HCEC 1CT (cell line): Measurements from ENCODE around the gene SGCB.

Experiments used
- DNase-seq: peaks from one replicate; pipeline ENCODE4 v3.0.0-alpha.2; 2017

SGCB gene

DNA sequence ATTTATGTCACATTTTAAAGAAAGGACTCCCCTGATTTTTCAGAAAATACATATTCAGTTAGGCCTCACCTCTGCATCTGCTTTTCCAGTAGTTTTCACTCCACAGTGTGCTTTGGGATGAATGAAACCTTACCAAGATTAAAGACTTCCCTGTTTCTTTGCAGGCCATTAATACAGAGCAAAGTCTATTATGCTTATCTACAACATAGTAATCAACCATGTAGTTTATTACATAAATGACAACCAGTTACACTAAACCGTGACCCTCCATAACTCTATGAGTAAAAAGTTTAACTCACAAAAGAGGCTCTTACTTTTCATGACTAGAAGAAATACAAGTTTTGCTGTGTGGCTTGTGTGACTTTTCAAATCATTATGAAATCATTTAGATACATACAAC, 20.3 kb downstream of the SGCB start:
- DNase-seq: no peak

DNA sequence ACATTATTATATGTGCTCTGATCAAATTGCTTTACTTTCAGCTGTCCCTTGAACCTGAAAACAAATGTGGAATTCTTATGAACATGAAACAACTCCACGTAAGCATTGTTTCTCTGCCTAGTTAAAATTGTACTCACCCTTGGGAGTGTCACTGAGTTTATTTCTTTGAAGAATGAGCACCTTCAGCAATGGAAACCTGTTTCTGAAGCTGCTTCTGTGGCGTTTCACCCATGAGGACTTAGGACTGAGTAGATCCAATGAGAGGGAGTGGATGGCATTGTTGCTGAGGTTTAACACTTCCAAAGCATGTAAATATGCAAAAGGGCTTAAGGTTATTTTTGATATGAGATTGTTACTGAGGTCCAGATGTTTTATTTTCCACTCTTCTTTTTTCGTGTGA, 21.1 kb downstream of the SGCB start:
- DNase-seq: no peak

DNA sequence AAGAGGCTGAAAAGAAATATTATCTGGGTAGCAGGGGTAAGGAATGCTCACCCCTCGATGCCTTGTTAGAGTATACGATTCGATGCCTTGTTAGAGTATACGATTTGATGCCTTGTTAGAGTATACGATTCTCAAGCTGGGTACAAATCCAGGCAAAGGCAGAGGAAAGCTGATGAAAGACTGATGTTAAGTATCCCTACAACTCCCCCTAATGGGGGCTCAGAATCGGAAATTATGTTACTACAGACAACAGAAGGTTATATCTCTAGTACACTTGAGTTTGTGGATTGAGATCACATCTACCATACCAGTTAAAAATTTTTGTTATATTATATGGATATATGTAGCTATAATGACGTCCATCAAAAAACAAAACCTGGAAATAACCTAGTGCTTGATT, 22.7 kb downstream of the SGCB start:
- DNase-seq: no peak

DNA sequence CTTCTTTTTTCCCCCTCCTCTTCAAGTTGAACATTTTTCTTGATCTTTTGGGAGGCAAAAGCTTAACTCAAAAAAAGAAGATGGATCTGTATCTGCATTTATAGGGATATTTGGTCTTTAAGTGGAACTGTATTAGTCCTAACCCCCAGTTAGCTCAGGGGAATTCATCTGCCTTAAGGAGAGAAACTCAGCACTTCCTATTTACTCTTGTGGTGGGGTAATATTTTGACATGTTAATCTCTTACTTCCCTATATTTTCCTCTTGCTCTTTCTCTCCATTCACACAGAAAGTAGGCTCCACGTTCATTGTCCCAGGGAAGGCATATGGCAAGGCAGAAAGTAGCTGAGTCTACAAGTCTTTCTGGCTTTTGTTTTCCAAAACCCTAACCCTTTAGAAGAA, 23.2 kb downstream of the SGCB start:
- DNase-seq: no peak

DNA sequence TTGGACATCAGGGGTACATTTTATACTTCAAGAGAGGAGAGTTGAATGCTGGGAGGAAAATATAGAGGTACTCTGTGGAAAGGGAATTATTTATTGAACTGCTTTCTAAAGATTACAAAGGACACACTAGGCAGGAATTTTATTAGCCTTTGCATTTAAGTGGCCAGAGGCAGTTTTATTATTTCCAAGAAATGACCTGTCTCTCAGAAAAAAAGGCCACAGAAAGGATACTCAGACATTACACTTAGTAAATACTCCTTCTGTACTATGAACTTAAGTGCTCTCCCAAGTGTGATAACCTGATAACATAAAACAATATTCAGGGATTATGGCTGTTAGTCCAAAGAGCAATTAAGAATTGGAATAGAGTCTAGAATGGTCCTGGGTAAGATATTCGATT, 25.4 kb downstream of the SGCB start:
- DNase-seq: no peak

DNA sequence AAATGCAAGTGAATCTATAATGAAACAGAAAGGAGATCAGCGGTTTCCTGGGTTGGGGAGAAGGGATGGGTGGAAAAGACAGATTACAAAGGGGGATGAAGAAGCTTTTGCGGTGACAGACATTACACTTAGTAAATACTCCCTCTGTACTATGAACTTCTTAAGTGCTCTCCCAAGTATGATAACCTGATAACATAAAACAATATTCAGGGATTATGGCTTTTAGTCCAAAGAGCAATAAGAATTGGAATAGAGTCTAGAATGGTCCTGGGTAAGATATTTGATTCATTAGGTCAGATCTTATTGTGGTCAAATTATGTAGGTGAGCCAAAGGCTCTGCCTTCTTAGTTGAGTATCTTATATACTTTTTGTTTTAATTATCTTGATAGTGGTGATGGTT, 27.1 kb downstream of the SGCB start:
- DNase-seq: no peak

DNA sequence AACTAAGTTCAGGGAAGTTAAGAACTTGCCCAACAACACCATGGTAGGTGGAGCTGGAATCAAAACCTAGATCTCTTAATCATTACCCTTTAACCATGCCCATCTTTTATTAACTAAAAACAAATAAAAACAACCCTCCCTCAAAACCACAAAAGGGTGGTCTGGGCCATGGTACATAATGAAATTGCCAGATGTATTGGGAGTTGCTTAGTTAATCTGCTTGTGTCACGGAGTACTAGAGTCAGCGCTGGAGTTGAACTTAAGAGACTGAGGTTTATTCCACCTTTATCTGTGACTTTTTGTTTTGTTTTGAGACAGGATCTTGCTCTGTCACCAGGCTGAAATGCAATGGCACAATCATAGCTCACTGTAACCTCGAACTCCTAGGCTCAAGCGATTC, 31.2 kb downstream of the SGCB start:
- DNase-seq: no peak

DNA sequence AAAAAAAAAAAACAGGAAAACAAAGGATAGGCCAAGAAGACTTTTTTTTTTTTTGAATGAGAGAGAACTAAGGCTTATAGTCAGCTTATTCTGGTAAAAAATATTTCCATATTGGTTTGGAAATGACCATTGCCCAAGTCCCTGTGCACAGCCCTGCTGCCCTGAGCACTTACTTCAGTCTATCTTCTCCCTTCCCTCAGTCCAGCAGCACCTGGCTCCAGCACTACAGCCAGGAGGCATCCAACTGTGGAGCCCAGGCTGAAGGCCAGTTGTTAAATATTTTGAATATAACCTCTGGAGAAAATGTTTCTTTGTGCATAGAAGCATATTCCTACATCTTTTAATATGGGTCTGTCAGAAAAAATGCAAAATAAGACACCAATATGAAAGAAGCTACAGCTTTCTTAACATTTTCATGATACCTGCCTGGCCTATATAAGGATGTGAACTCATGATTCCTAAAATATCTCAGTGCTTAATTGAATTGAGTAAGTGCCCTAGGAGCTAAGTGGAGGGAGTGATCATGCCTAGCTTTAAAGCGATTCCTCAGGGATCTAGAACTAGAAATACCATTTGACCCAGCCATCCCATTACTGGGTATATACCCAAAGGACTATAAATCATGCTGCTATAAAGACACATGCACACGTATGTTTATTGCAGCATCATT, 32.4 kb downstream of the SGCB start:
- no peak for DNase-seq

DNA sequence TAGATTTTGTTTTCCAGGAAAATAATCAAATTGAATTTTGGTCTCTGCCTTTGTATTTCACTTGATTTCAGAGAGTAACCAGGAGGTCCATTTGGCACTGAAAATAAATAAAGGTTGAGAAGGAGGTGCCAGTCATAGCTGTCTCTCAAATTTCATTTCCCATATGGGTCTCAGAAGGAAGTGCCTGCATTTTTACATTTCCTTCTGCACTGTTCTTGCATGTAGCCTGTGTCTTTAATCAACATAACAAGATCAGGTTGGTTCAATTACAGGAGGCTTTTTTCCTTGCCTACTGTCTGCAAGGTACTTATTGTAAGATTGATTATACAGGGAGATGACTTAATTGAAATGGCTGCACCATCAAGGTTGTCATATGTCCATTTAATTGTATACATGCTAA, 33.7 kb downstream of the SGCB start:
- no peak for DNase-seq

DNA sequence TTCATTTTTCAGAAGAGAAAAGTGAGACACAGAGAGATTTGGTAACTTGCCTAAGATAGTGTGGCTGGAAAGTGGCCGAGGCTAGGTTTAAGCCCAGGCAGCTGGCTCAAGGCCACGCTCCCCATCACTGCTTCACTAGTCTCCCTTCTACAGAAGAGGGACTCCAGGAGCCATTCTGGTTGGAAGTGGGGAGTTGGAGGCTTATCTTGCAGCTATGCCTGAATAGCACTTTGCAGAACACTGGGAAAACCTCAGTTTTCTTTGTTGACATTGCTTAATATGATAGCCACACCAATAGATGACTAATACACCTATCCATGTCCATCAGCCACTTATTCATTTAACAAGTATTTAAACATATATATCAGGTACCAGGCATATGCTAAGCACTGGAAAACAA, 36.5 kb downstream of the SGCB start:
- no peak for DNase-seq

DNA sequence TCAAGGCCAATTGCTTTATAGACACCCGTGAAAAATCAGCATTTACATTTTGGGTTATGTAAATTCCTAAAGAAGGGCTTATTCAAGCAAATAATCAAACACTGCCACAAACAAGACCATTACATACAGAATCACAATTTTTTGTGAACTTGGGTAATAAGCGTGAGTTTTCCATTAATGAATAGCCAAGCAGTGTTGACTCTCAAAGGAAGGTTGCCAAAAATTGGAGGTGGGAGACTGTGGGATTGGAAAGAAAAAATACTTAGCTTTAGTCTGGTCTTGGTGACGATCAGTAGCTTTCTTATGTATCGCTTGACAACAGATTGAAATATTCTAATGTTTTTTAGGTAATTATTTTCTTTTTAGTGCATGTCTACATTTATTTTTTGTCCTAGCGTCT, 38.8 kb downstream of the SGCB start:
- no peak for DNase-seq

DNA sequence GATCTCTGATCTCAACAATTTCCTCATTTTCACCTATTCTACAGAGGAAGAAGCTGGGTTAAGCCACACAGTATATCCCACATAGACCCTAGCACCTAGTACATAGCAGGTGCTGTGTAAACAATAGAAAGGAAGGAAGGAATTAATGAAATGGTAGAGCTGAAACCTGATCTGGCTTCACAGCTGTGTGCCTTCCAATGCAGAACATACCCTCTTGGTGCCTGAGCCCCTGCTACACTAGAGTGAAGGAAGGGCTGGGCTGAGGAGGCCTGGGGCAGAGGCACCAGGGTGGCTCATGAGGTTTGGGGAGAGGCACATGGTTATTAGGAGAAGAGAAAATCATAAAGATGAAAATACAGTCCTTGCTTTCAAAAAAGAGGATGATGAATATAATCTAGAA, 39.3 kb downstream of the SGCB start:
- no peak for DNase-seq

DNA sequence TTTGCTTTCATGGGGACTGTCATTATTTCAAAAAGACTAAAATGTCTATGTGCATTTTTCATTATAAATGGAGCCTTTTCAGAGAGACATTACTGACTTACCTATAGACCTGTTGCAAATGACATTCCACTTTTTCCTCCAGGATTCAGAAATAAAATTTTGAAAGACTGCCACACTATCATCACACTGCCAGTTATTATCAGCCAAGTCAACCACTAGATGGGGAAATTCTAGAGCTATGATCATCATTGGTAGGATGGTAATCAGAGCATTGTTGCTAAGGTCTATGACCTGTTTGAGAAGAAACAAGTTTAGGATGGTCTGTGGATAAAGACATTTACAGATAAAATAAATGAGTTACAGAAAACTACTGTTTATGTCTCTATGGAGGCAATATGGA, 40.5 kb downstream of the SGCB start:
- DNase-seq: no peak

DNA sequence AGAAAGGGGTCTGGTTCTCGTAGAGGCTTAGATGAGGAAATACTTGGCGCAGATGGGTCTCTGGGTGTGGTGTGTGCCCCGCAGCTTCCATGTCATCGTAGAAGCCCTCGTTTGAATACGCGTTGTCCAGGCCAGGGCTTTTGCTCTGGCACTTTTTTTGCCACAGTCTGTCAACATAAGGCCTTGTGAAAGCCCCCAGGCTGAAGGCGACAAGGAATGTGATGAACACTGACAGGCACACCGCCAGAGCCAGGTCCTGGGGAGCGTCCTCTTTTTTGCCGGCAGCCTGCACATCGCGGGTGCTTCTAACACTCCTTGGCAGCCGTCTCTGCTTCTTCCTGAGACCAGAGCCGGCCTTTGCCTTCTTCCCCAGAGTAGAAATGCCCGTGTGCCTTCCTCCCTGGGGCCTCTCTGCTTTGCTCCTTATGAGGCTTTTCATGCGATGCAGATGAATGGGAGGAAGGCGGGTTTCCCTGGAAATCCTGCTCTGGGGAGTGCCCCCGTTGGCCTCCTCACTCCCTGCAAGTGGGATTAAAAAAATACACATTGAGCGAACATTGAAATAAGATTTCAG, 42.4 kb downstream of the SGCB start:
- DNase-seq: no peak
